ENCODE measurements around the gene LRRC74B. TPM values are rescaled to one million over a fixed set of nuclear protein-coding genes. Genes with fewer than 3 reads are reported as not detected.

LRRC74B gene
- total RNA-seq, 1 donor from 2014 or later, result not detected

- Histone ChIP-seq H3K27me3 (ENCODE audit: control insufficient read depth, insufficient read depth, low read length) (no peaks in the 10 kb centered on the region), H3K36me3 (ENCODE audit: control insufficient read depth, insufficient read depth, low read length) (no peaks in the 10 kb centered on the region), H3K4me3 (ENCODE audit: low read depth, low read length) (no peak overlapping the region)
- DNase-seq (ENCODE audit: low read depth), result no peak
- TF ChIP-seq CTCF (IDR thresholded peaks at IDR 0.05; ENCODE audit: insufficient read depth, low read length, severe bottlenecking), result no peak
- no peak for FAIRE-seq
These were observed 19.4 kb downstream of the LRRC74B start for GRCh38 chr22:21064917-21065864.

- DNase-seq (ENCODE audit: low read depth) (no peak), FAIRE-seq (peak; percentile 97)
- Histone ChIP-seq H3K36me3 (ENCODE audit: control insufficient read depth, insufficient read depth, low read length) (no peaks in the 10 kb centered on the region), H3K4me3 (ENCODE audit: low read depth, low read length) (no peak overlapping the region), H3K27me3 (ENCODE audit: control insufficient read depth, insufficient read depth, low read length) (no peaks in the 10 kb centered on the region)
- no peak for TF ChIP-seq CTCF (IDR thresholded peaks at IDR 0.05; ENCODE audit: insufficient read depth, low read length, severe bottlenecking)
These were observed 21.5 kb downstream of the LRRC74B start for GRCh38 chr22:21067075-21067900.

GRCh38 chr22:21067901-21068680, 22.3 kb downstream of the LRRC74B start:
- DNase-seq (ENCODE audit: low read depth), result no peak
- no peaks in the 10 kb centered on the region for H3K36me3 ChIP-seq (ENCODE audit: control insufficient read depth, insufficient read depth, low read length)
- peak; percentile 7 for FAIRE-seq
- no peak overlapping the region for H3K4me3 ChIP-seq (ENCODE audit: low read depth, low read length)
- TF ChIP-seq CTCF (IDR thresholded peaks at IDR 0.05; ENCODE audit: insufficient read depth, low read length, severe bottlenecking), result no peak
- no peaks in the 10 kb centered on the region for H3K27me3 ChIP-seq (ENCODE audit: control insufficient read depth, insufficient read depth, low read length)

- Histone ChIP-seq H3K4me3 (ENCODE audit: low read depth, low read length) (no peak overlapping the region), H3K36me3 (ENCODE audit: control insufficient read depth, insufficient read depth, low read length) (no peaks in the 10 kb centered on the region), H3K27me3 (ENCODE audit: control insufficient read depth, insufficient read depth, low read length) (no peaks in the 10 kb centered on the region)
- no peak for FAIRE-seq
- TF ChIP-seq CTCF (IDR thresholded peaks at IDR 0.05; ENCODE audit: insufficient read depth, low read length, severe bottlenecking), result no peak
- DNase-seq (ENCODE audit: low read depth), result no peak
These were observed 23.0 kb downstream of the LRRC74B start for GRCh38 chr22:21068681-21069276.

GRCh38 chr22:21069375-21069774, 23.6 kb downstream of the LRRC74B start:
- no peak for DNase-seq (ENCODE audit: low read depth)
- Histone ChIP-seq H3K27me3 (ENCODE audit: control insufficient read depth, insufficient read depth, low read length) (no peaks in the 10 kb centered on the region), H3K4me3 (ENCODE audit: low read depth, low read length) (no peak overlapping the region), H3K36me3 (ENCODE audit: control insufficient read depth, insufficient read depth, low read length) (no peaks in the 10 kb centered on the region)
- FAIRE-seq, result no peak
- no peak for TF ChIP-seq CTCF (IDR thresholded peaks at IDR 0.05; ENCODE audit: insufficient read depth, low read length, severe bottlenecking)

Measured in bronchial epithelial cell (primary cell).